Tongue (tissue), 2 donors: ENCODE measurements around the gene SUSD2. TPM values are rescaled to one million over a fixed set of nuclear protein-coding genes. Genes with fewer than 3 reads are reported as not detected.

Experiments
- DNase-seq: peaks from one replicate; pipeline ENCODE4 v3.0.0-alpha.2; 2015
- total RNA-seq: library from RNA; depleted of rRNA; stranded (reverse); fragments of >200 nt; gene quantifications from one replicate; pipeline ENCODE4 v1.2.3, GENCODE V29; 2014

SUSD2 gene
- total RNA-seq, 1 donor from 2014 or later, result 0.82 TPM

DNA sequence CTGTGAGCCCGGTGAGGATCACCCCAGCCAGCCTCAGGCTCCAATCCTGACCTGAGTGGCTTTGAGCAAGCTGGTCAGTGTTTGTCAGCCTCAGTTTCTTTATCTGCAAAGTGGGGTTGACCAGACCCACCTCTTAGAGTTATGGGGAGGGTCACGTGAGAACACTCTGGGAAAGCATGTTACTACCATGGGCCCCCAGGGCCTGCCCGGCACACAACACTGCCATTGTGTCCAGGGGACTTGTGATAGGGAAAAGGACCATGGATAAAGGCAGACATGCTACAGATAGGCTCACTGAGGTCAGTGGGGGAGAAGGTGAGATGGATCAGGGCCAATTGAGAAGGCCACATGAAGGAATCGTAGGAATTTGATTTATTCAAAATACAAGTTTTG is 32.1 kb upstream of the SUSD2 start:
- no peak for DNase-seq

DNA sequence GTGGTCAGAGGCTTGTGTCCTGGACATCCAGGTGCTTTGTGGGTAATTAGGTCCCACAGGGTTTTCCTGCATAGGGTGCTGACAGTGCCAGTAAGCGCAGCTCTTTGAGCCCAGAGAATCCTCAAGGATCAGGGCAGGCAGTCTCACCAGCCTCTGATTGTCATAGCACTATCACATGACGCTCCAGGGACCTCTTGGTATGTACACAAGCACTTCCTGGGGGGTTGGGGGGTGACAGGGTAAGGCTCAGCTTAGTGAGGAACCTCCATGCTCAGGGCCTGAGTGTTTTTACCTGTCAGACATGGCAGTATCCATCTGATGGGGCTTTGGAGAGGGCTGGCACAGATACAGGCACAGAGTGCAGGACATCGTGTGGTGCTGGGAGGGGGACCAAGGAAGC is 27.9 kb upstream of the SUSD2 start:
- no peak for DNase-seq

DNA sequence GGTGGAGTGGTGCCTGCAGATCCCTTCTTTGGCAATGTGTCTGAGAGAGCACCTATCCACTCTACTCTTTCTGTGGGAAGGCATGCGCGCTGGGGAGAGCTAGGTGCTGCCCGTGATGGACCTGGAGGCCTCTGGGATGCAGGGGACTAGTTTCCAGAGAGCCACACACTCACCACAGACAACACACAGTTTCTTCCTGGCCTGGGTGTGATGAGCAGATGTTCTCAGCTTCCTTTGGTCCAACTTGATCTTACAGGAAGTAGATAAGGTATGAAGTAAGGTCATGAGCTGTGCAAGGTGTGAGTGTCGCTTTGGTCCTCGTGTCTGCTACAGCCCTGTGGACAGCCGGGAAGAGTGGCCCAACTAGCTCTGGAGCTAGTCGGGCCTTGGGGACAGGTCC is 27.3 kb upstream of the SUSD2 start:
- no peak for DNase-seq

DNA sequence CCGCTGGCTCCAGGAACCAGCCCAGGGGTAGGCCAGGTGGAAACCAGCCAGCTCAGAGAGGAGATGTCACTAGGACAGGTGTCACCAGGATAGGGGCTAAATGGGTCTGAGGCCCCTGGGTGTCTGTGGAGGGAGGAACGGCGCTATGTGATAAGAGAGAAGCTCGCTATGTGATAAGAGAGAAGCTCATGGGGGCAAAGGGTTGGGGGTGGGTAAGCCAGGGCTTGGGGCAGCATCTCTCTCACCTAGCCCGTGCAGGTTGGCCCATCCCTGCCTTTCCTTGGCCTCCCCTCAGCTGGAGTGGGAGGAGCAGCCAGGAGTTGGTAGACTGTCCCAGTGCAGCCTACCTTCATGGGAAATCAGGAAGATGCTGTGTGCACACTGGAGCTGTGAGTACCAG is 26.5 kb upstream of the SUSD2 start:
- DNase-seq, result no peak

DNA sequence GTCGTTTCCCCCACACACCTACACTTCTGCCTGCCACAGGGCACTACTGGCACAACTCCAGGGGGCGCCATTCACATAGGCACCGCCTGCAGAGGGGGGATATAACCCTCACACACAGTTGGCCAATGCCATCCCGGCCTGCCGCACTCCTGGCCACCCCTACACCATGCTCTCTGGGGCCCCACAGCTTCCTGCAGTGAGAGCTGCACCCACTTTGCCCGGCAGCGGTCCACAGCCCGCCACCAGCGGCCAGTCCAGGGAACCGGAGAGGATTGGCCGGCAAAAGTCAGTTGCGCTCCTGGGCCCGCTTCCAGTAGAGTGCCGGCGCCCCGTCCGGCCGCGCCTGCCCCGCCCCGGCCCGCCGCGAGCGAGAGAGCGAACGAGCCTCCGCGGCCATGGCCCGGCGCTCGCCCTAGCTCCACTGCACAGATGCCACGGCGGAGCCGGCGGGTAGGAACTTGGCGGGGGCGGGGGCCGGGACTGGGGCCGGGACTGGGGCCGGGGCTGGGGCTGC is 25.6 kb upstream of the SUSD2 start:
- DNase-seq, result peak; percentile 82

DNA sequence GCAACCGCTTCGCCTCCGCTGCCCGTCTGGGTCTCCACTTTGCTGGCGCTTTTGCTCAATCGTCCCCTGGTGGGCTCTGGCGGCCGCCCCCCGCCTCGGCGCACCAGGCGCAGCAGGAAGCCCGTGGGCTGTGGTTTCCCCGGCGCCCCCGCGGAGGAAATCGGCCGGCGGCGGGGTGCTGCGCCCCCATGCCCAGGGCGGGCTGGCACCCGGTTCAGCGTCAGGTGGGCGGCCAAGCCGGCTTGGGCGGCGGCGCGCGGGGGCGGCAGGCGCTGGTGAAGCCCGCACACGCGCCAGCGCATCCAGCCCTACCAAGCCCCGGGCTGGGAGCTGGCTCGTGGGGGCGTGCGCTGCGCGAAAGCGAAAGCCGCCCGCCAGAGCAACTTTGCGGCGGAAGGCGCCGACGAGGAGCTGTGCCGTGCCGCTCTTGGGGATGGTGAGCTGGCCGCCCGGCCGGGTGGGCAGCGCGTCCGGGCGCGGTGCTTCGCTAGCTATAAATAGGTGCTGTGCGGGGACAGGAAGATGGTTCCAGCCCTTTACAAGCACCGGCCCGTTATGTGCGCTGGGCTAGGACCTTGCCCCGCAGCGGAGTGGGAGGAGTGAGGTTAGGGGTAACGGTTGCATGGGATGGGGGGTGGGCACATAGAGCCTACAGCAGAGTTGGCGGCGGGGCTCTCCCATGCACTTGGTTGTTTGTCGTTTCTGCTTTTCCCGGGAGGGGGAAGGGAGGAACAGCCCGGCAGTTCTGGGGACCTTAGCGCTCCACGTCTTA is 25.0 kb upstream of the SUSD2 start:
- DNase-seq, result peak; percentile 60

DNA sequence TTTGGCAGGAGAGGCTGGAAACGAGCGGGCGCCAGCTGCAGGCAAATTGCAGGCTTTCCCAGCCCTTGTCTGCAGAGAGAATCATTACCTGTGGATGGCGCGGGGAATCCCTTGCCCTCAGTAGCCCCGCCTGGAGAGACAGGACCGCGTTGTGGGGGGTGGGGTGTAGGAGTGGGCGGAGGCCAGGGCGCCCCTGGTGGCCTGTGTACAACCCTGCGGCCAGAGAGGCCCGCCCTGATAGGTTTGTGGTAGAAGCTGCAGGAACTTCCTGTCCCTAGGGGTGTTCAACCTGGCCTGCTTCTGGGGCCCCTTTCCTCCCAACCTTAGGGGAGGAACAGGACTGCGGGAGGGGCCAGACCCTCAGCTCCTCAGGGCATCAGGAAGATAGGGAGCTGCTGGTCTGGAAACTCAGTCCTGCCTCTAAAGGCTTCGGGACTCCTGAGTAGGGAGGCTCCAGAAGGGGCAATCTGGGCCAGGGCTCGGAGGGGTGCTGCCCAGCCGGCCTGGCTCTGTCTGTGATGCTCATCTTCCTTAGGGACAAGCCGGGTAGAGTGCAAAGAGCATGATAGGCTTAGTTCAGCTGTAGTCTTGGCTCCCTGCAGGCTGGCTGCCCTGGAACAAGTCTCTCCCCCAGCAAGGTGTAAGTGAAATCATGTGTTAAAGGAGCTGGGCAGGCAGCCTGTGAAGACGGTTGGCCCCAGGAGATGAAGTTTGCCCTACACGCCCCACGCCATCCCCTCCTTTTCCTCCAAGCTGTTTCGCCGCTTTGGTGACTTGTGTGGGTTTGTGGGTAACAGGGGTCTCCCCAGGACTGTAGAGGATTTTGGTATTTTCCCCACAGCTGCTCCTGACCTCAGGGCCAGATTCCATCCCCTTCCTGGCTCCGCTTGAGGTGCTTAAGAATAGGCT is 24.1 kb upstream of the SUSD2 start:
- peak; percentile 84 for DNase-seq

DNA sequence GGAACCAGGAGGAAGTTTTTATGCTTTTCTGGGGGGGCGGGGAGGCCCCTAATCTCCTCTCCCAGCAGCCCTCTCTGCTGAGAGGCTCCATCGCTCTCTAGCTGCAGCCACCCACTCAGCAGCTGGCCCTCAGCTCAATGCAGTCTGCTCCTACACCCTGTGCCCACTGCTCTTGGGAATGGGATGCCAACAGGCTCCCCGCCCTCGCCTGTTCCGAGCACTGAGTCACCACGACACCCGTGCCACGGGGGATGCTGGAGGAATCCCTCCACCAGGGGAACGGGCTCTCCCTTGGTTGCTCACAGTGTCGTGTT is 23.5 kb upstream of the SUSD2 start:
- DNase-seq, result peak; percentile 59

DNA sequence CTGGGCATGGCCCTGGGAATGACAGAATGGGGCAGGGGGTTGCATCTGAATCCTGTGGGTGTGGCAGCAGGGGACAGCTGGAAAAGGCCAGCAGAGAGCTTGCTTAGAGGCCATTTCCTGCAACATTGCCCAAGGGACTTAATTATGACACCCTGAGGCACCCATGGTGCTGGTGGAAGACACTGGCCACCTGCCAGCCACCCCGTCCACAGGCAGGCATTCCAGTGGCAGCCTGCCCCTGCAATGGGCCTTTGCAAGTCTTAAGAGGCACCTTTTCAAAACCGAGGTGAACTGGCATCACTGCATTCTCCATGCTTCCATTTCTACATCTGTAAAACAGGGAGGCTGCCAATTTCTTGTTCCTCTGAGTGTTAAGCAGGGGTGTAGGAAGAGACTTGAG is 21.6 kb upstream of the SUSD2 start:
- no peak for DNase-seq

DNA sequence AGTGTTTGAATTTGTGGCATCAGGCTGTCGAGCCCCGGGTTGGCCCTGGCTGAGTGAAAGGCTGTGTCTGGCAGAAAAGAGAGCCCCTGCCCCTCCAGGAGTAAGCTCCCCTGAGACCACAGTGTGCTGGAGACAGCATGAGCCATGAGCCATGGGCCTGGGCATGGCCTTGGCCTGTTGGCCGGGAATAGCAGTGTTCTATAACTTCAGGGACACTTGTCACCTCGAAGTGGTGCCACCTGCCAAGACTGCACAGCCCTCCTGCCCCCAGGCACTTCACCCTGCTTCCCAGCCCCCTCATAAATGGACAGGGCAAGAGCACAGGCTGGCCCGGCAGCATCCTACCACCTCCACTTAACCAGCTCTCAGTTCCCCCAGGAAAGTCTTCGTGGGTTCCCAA is 20.7 kb upstream of the SUSD2 start:
- no peak for DNase-seq

DNA sequence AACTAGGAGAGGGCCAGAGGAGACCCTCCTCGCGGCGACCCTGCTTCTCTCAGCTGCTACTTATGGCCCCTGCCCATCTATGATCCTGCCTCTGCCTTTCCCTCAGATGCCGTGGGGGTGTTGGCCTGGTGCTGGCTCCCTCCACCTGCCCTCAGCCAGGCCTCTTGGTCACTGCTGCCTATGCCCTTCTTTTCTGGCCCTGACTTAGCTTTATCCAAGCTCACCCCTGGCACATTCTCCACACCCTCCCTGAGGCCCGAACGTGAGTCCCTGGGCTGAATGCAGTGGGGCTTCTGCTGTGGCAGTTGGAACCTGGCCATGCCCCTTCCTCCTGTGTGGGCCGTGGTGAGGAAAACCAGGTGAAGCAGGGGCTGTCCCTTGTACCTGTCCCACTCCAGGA is 19.8 kb upstream of the SUSD2 start:
- DNase-seq, result no peak

DNA sequence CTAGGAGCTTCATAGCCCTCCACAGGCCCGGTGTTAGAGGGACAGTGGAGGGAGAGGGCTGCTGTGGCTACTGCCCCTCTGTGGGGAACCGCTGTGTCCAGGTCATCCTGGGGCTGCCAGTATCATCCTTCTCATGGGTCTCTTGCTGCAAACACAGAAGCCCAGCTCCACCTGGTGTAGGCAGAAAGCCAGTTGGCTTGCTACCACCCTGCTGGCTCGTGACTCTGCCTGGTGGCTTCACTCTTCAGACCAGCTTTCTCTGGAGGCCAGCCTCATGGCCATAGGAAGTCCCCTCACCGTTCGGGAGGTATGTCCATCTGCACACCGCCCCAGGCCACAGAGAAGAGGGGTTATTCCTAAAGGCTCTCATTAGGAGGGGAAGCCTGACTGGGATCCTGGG is 19.4 kb upstream of the SUSD2 start:
- DNase-seq, result peak; percentile 59

DNA sequence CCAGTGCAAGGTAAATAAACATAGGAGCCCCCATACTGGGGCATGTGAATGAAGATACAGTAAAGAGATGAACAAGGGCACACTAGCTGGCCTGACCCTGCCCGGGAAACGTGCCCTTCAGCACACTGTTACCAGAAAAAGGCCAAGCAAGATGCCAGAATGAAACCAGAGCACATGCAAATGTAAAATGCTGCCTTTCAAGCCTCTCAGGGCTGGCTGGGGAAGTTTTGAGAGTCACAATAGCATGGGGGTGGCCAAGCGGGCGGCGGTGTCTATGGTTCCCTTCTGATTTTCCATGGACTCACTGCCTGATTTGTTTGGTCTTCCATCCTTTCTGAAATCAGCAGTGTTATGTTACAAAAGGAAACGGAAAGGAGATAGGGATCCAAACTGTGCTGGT is 18.9 kb upstream of the SUSD2 start:
- peak; percentile 67 for DNase-seq

DNA sequence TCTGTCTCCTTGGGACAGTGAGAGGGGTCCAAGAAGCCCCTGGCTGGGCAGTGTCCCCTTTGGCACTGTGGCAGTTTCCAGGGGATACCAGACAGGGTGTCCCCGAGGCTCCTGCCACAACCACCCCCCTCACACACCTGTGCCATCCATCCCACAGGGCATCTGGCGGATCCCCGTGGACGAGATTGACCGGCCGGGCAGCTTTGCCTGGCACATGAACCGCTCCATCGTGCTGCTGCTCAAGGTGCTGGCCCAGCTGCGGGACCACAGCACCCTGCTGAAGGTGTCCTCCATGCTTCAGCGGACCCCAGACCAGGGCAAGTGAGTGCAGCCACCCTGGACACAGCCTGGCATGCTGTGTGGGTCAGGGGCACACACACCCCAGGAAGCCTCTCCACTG is 17.0 kb upstream of the SUSD2 start:
- no peak for DNase-seq

DNA sequence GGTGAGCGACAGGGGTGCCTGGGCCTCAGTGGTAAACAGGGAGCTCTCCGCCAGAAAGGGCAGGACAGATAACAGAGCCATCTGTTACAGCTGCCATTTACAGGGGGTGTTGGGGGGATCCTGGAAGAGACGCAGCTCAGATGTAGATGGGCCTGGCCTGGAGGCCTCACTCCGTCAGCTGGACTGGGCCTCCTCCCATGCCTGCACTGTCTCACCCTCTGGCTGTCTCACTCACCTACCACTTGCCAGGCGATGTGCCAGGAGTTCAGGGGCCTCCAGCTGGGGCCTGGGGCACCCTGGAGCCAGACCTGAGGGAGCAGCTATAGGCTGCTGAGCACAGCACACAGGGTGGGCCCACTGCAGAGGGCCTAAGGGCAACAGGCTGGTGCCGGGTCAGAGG is 16.3 kb upstream of the SUSD2 start:
- DNase-seq, result peak; percentile 48

DNA sequence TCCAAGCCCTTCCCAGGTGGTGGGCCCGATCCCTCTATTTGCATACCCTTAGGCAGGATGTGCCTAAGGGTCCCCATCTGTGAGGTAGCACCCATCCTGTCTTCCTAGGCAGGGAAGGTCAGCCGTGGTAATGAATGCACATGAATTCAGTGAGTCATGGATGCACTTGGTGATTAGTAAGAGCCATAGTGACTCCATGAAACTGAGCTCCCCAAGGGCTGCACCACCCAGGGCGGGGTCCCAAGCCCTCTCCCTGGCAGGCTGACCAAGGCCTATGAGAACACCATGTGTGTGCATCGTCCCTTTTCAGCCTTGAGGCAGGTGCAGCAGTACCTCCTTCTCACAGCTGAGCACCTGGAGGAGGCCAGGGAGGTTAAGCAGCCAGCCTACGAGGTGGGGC is 15.6 kb upstream of the SUSD2 start:
- no peak for DNase-seq

DNA sequence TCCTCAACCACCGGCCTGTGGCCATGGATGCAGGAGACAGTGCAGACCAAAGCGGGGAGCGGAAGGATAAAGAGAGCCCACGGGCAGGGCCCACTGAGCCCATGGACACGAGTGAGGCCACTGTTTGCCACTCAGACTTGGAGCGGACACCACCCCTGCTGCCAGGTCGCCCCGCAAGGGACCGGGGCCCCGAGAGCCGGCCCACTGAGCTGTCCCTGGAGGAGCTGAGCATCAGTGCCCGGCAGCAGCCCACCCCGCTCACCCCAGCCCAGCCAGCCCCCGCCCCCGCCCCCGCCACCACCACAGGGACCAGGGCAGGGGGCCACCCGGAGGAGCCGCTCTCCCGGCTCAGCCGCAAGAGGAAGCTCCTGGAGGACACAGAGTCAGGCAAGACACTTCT is 14.5 kb upstream of the SUSD2 start:
- DNase-seq, result no peak

DNA sequence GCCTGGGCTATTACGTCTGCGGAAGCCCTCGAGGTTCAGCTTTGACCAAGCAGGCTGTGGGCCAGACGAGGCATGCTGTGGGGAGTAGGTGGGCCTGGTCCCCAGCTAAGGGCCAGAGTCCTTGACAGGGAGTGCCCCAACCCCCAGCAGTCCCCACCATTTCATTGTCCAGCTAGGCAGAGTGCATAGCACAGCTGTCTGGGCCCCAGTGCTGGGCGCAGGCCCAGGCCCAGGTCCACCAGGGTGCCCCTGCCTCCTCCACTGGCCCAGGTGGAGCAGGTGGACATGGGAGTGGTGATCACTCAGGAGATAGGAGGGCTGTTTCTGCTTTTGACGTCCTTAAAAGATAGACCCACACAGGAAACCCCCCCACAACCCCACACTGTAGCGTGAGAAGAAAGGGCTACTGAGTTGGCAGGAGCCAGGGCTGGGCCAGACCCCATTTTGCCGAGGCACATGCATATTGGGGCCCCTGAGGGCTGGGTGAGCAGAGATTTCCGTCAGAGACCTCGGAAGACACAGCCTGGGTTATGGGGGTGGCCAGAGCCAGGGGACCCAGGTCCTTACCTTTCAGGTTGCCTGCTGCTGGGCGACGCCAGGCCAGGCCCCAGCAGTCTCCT is 11.7 kb upstream of the SUSD2 start:
- no peak for DNase-seq

DNA sequence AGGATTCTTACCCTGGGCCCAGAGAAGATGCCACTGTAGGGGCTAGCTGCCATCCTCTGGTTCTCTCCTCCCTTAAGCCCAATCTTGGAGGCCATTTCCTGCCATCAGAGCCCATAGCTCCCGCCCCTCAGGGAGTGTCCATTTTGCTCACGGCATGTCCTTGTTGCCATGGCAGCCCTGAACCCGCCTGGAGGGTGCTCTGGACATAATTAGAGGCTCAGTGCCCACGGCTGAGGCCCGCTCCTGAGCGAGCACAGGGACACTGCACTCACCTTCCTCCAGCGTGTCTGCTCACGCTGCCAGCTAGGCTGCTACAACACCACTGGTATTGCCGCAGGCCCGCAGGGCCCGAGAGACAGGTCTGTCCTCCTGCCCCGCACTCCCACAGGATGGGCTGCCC is 11.1 kb upstream of the SUSD2 start:
- no peak for DNase-seq

DNA sequence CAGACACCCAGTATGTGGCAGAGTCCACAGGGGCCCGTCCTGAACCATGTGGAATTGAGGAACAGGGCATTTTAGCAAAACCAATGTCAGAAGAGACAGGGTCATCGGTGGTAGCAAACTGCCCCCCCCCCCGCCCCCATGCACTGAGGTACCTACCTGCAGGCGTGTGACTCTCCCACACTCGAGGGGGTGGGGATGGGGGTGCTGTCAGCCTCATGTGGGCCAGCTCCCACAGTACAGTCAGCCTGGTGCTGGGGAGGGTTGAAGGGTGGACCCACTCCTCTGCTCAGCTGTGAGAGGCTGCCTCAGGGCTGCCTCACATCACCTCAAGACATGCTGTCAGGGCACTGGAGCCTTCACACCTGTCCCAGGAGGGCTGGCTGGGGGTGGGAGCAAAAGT is 10.7 kb upstream of the SUSD2 start:
- DNase-seq, result no peak

DNA sequence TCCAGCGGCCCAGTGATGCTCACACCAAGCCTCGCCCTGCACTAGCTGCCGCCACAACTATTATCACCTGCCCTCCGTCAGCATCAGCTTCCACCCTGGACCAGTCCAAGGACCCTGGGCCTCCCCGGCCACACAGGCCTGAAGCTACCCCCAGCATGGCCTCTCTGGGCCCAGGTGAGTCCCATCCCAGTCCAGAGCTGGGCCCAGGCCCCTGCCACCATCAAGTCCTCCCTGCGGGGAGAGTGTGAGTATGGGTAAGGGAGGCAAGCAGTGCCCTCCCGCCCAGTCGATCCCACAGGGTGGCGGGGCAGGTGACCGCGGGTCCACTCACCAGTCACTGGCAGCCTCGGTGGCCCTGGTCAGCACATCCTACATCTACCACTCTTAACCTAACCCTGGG is 9.5 kb upstream of the SUSD2 start:
- no peak for DNase-seq

DNA sequence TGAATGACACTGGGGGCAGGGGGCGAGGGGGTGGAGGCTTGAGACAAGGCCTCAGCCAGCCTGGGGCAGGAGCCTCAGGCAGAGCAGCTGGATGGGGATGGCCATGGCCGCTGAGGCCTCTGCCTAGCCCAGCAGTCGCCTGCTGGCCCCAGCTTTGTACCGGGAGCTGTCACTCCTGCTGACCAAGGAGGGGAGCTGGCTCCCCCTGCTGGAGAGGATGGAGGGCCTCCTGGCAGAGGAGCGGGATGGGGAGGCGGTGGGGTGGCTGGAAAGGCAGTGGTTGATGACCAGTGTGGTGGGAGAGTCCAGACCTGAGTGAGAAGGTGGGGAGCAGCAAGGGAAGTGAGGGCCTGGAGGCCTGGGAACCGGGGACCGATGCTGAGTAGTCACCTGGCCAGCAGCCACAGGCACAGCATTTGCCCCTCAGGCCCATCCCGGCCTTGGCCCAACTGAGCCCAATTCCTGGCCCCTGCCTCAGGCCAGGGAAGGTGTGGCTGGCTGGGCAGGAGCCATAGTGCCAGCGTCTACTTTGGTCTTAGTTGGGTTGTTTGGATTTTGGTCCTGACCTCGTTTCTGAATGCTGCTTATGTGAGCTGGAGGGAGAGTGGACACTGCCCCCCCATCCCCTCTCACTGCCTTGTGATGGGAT is 6.0 kb upstream of the SUSD2 start:
- peak; percentile 85 for DNase-seq

DNA sequence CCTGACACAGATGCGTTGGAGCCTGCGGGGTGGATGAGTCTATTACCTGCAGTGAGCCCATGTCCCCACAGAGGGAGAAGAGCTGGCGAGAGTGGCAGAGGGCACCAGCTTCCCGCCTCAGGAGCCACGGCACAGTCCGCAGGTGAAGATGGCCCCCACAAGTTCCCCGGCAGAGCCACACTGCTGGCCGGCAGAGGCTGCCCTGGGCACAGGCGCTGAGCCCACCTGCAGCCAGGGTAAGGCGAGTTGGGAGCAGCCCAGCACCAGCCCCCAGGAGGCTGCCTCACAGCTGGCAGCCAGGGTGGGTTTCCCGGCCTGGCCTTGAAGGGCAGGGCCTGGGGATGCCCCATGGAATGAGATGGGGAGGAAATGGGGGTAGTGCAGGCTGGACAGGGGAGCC is 5.2 kb upstream of the SUSD2 start:
- no peak for DNase-seq
